Stimulated activated CD8-positive, alpha-beta memory T cell treated with anti-CD3 and anti-CD28 coated beads, Interleukin-7, amount 100 ng/mL, for 24 hours (primary cell): Measurements from ENCODE around the gene MAB21L4.

Source experiments
- DNase-seq: peaks from one replicate; pipeline ENCODE4 v3.0.0-alpha.2; 2020; ENCODE audit warnings: low read depth

MAB21L4 gene

DNA sequence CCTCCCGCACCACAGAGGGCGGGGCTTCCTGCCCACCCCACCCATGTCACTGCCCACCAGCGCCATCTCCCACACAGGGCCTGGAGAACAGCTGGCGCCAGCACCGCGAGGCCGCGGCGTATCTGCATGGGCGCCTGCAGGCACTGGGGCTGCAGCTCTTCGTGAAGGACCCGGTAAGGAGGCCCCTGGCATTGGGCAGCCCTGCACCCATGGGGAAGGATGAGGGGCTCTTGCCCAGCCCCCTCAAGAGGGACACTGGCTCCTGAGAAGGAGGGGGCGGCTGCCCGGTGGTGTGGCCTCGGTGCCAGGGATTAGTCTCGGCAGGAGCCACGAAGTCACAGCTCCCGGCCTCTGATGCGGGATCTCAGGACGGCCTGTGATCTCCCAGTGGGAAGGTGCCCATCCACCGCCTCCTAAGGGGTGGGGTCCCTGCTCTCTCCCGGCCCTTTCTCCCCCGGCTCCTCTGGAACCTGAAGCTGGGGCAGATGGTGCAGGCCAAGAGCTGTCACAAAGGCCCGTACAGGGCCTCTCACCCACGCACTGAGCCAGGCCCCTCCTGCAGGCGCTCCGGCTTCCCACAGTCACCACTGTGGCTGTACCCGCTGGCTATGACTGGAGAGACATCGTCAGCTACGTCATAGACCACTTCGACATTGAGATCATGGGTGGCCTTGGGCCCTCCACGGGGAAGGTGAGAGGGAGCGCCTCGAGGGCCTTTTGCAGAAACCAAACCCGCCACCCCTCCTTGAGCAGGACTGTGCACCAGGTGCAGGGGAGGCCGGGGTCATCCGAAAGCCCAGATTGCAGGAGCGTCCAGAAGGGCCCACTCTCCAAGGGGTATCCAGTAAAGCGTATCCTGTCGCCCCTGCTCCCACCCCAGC, 18.3 kb downstream of the MAB21L4 start:
- DNase-seq: no peak

DNA sequence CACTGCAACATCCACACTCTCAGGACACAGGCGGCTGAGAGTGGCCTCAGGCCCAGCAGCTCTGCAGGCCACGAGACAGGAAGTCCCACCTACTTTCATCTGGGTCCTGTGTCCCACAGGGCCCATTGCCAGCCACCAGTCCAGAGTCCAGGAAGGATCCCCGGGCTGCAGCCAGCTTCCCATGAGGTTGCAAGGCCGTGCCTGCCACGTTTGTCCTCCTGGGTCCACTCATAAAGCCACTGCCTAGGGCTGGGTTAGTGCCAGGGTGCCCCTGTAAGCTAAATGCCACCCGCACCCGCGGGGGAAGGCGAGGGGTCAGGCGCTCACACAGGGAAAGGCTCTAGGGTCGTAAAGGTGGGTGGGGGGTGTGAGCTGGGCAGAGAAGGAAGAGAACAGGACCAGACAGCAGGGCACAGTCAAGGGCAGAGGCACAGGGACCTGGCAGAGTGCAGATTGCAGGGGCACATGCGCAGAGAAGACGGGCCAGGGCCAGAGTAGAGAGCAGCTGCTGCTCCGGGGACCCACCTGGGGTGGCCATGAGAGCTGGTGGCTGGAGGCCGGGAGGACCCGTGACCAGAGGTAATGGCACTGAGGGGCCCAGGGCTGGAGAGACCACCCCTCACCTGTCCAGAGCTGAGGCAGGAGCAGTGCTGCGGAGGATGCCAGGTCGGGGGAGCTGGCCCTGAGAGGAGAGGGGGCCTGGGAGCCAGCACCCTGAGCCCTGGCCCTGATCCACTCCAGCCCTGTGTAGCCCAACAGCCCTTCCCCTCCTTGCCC, 19.3 kb downstream of the MAB21L4 start:
- DNase-seq: no peak

GRCh38 chr2:240876035-240876474, 19.9 kb downstream of the MAB21L4 start:
- DNase-seq: no peak

- no peak for DNase-seq
Observed at GRCh38 chr2:240875228-240876034, 20.5 kb downstream of the MAB21L4 start.

DNA sequence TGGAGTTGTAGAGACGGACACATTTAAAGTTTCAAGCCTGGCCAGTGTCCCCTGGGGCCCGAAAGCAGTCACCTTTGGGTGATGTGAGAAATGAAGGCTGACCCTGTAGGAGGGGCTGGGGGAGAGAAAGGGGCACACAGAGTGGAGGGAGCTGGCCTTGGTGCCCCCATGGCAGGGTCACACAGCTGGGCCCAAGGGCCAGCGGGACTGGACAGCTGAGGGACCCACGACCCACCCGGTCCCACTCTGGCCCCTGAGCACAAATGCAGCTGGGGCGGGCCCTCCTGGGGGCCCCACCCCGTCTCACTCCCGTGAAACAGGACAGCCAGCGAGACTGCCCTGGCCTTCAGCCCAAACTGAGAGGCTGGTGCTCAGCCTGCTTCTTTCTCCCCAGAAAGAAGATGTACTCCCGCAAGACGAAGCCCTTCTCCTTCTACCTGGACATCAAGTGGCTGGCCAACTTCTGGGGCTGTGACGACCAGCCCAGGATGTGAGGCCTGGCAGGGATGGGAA, 21.2 kb downstream of the MAB21L4 start:
- no peak for DNase-seq

- DNase-seq: no peak
Observed at GRCh38 chr2:240873805-240874714, 21.9 kb downstream of the MAB21L4 start.

- DNase-seq: no peak
Observed at GRCh38 chr2:240873098-240873788, 22.7 kb downstream of the MAB21L4 start.

DNA sequence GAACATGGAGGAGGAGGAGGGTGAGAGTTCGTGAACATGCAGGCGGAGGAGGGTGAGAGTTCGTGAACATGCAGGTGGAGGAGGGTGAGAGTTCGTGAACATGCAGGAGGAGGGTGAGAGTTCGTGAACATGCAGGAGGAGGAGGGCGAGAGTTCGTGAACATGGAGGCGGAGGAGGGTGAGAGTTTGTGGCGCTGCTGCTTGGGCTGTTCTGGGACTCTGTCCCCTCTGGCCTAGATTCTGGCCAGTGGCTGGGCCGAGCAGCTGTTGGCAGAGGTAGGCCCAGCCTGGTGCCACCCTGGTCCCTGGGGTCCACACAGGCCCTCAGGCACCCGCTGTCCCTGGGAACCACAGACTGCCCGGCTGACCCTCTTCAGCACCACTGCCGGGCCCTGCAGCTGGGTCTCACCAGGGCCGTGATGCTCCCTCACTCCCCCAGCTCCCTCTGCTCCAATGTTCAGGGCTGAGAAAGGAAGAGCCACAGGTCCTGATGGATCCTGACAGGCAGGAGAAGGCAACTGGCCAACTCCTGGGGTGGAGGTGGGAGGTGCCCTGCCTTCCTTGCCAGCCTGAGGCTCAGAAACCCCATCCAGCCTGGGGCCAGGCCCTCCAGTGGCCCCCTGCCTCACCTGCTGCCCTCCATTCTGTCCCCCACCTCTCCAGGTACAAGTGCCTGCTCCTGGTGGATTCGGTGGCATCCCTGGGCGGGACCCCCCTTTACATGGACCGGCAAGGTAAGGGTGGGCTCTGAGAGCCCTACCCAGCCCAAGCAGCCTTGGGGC, 23.4 kb downstream of the MAB21L4 start:
- DNase-seq: no peak

DNA sequence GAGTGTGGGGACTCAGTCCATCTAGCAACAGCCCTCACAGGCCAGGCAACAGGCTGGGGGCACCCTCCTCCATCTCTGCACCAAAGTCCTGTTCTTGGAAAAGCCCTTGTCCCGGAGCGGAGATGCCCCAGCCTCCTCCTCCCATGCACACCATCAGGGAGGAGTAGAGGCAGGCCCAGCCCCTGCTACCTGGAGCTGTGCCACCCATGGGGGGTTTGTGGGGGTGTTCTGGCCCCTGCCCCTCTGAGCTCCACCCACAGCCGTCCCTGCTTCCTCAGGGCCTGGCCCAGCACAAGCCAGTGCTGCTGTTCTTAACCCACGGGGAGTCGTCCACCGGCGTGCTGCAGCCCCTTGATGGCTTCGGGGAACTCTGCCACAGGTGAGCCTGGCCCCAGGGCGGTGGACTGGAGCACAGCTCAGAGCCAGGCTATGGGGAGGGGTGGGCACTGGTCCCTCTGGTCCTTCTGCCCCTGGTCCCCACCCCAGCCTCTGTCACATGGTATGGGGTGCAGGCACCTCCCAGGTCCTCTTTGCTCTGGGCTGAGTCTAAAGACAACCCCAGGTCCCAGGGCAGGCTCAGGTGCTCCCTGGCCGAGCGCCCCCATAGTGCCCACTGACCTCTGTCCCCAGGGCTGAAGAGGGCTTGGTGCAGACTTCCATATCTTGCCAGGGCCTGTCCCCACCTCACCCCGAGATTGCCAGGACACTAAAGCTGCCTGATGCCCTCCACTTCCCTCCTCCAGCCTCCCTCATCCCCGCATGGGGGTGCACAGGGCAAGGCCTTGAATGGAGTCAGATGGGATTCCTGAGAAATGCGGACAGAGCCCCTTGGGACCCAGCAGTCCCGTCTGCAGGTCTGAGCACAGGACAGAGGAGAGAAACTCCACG, 24.6 kb downstream of the MAB21L4 start:
- DNase-seq: no peak

DNA sequence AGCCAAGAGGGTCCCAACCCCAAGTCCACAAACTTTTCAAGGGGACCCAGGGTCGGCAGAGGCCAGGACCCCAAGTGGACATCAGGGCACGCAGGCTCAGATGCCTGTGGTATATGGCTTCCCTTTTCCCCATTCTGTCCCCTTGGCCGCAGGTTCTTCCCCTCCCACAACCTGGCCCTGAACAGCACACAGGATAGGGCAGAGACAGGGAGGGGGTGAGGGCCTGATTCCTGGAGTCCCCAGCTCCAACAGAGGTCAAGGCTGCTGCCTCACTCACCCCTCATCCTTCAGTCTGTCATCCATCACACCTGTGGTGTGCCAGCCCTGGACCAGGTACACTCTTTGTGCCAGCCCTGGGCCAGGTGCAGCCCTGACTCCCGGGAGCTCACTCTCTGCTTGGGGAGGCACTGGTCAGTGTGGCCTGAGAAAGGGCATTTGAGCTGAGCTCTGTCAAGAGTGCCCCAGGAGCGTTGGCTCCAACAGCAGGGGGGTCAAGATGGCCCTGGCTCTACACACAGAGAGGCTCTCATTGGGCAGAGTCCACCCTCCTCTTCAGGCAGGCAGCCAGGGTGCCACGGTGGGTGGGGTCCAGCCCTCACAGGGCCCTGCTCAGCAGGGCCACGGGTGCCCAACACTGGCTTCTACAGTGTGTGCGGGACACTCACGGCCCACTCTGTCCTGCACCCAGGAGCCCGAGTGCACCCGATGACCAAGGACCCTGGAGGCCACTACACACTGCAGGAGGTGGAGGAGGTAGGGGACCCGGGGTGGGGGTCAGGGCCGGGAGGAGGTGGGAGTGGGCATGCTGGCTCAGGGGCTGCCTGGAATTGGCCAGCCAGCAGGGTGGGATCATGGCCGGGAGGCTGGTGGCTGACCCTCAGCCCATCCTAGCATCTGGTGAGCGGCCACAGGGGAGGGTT, 25.7 kb downstream of the MAB21L4 start:
- no peak for DNase-seq

GRCh38 chr2:240869109-240869955, 26.6 kb downstream of the MAB21L4 start:
- no peak for DNase-seq

DNA sequence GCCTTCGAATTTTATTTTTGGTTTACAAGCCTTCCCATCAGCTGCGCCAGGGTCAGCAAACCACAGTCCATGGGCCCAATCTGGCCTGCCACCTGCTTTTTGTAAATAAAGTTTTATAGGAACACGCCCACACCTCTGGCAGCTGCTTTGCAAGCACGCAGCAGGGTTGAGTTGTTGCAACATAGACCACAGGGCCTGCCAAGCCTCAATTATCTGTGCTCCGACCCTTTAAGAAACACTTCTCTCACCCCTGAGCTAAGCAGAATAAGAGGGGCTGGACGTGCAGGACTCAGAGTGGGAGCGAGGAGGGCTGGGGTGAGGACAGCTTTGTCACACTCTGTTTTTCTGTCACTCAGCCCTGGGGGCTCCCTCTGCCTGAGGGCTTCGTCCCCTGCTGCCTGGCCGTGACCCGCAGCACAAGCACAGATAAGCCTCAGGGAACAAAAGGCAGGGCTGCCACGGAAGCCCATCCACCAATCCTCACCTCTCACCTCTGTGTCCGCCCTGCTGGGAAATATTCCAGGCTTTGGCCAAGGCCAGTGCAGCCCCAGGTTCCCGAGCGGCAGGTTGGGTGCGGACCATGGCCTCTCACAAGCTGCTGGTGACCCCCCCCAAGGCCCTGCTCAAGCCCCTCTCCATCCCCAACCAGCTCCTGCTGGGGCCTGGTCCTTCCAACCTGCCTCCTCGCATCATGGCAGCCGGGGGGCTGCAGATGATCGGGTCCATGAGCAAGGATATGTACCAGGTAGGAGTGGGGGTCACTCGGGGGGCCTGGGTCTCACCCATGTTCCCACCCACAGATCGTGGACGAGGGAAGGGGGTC, 27.5 kb downstream of the MAB21L4 start, which contains the start of gene AGXT:
Gene AGXT (plus strand): TSS at position 539 of the 823 bp plus-strand sequence. CDS start 42 bp downstream, at position 581.
- no peak for DNase-seq

DNA sequence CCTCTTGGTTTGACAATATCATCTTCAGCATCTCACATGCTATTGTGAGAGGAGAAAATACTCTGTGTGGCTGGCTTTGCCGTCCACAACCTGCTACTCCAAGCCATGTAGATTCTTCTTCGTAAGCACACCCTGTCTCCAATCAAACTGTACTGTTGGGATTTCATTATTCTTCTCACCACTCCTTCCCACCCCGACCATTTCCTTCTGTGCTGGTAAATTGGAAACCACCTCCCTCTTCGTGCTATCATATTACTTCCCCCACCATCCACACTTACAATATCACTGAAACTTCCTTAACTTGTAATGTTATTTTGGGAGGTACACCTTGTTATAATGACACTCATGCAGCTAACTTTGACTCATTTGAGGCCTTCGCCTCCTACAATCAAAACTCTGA, 30.6 kb downstream of the MAB21L4 start:
- no peak for DNase-seq

- DNase-seq: no peak
Observed at GRCh38 chr2:240864475-240864874, 31.5 kb downstream of the MAB21L4 start.

DNA sequence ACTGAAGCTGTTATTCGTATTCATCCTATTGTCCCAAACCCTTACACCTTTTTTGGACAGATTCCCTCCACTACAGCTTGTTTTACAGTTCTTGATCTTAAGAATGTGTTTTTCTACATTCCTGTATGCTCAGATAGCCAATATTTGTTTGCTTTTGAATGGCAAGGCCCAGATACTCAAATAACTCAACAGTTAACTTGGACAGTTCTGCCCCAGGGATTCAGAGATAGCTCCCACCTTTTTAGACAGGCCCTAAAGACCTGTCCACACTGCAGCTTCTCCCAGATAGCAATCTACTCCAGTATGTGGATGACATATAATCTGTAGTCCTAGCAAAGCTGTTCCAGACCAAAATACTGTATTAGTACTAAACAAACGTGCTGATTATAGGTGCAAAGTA, 34.4 kb downstream of the MAB21L4 start:
- no peak for DNase-seq
